GM12891 (cell line): Measurements from ENCODE around the gene MYH9.
A peak's percentile ranks its signal among the peaks of the same experiment; 100 is the strongest.

ENCODE experiments used
- DNase-seq: peaks from one replicate; pipeline ENCODE4 v3.0.0; 2011; ENCODE audit warnings: low spot score; ENCODE audit not compliant: insufficient read length
- FAIRE-seq: peaks from 2 replicates; lab custom pipeline; 2011; peaks lifted over from hg19 to GRCh38; lab: Jason Lieb, UNC
- PAX5 ChIP-seq: IDR thresholded peaks from 2 replicates; pipeline ENCODE4 v1.6.1; 2011; ENCODE audit warnings: low read length, moderate library complexity, mild to moderate bottlenecking; ENCODE audit not compliant: insufficient read depth, severe bottlenecking
- POLR2A ChIP-seq: IDR thresholded peaks from 2 replicates; pipeline ENCODE4 v1.6.1; 2011; ENCODE audit warnings: low read depth, low read length, control low read depth
- POLR2AphosphoS5 ChIP-seq: IDR thresholded peaks from 2 replicates; pipeline ENCODE4 v1.6.1; 2011; ENCODE audit warnings: low read depth, low read length, control low read depth
- POU2F2 ChIP-seq: IDR thresholded peaks from 2 replicates; pipeline ENCODE4 v1.6.1; 2011; ENCODE audit warnings: low read depth, mild to moderate bottlenecking, control low read depth, low read length, moderate library complexity
- SPI1 ChIP-seq: IDR thresholded peaks from 2 replicates; pipeline ENCODE4 v1.6.1; 2011; ENCODE audit warnings: low read depth, low read length, control low read depth
- TAF1 ChIP-seq: IDR thresholded peaks from 2 replicates; pipeline ENCODE4 v1.6.1; 2011; ENCODE audit warnings: low read depth, low read length, control low read depth

The MYH9 gene

DNA sequence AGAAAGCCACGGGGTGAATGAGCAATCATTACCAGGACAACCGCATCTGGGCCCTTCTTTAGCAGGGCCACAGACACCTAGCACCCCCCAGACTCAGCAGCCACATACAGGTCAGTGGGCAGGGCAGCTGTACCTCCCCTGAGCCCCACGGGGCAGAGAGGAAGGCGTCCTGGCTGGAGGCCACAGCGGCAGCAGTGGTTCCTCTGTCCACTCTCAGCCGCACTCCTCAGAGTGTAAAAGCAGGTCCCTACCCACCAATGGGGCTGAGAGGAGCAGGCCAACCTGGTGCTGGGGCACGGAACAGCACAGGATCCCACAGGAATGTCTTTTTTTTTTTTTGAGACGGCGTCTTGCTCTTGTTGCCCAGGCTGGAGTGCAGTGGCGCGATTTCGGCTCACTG is 69.3 kb downstream of the MYH9 start:
- DNase-seq (no peak), FAIRE-seq (no peak)
- TF ChIP-seq POLR2AphosphoS5 = no peak
- TF ChIP-seq PAX5 = no peak
- no peak for TF ChIP-seq SPI1
- no peak for TF ChIP-seq TAF1
- TF ChIP-seq POLR2A = no peak
- no peak for TF ChIP-seq POU2F2

DNA sequence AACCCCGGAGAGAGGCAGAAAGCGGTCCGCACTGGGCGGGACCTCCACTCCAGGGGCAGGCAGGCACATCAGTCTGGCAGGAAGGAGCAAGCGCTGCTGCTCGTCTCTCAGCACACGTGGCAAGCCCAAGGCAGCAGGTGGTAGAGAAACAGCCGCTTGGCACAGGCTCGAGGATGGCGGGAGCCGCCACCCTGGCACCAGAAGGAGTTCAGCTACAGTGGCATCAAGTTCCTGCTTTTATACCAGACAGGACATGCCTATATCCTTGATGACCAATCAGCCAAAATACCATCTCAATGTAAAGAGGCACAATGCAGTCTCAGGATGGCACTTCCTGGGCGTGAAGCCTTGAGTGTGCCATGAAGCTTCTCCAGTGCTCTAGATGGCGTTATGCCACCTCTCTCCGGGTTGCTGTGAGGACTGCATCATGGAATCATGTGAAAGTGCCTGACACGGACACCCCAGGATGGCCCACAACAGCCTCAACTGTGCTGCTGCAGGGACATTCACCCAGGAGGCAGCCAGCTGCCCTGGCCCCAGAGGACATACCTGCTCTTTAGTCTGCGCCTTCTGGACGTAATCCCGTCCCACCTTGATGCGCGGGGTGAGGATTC is 70.0 kb downstream of the MYH9 start:
- DNase-seq = no peak
- no peak for FAIRE-seq
- no peak for TF ChIP-seq POLR2AphosphoS5
- no peak for TF ChIP-seq TAF1
- TF ChIP-seq PAX5 = no peak
- TF ChIP-seq POLR2A = no peak
- TF ChIP-seq SPI1 = no peak

DNA sequence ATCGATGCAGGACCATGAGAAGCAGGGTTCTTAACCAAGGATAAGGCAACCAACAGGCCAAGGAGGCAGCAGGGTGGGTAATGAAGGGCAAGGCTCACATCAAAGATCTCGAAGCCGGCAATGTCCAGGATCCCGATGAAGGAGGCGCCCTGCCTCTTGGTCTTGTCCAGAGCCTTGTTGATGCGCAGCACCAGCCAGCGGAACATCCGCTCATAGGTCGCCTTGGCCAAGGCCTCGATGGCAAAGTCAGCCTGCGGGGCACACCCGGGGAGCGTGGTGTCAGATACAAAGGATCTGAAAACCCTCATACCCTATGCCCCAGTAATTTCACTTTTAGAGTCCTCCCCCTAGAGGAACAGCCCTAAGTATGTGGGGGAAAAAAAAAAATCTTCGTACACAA is 71.3 kb downstream of the MYH9 start:
- DNase-seq = no peak
- TF ChIP-seq TAF1 (no peak), SPI1 (no peak), POLR2A (no peak), POLR2AphosphoS5 (no peak), PAX5 (no peak)
- no peak for FAIRE-seq

GRCh38 chr22:36315325-36315724 is 72.4 kb downstream of the MYH9 start:
- DNase-seq (no peak), FAIRE-seq (peak; percentile 31)
- no peak for TF ChIP-seq POLR2A
- no peak for TF ChIP-seq TAF1
- no peak for TF ChIP-seq POLR2AphosphoS5
- TF ChIP-seq PAX5 = no peak
- TF ChIP-seq SPI1 = no peak
- TF ChIP-seq POU2F2 = no peak

DNA sequence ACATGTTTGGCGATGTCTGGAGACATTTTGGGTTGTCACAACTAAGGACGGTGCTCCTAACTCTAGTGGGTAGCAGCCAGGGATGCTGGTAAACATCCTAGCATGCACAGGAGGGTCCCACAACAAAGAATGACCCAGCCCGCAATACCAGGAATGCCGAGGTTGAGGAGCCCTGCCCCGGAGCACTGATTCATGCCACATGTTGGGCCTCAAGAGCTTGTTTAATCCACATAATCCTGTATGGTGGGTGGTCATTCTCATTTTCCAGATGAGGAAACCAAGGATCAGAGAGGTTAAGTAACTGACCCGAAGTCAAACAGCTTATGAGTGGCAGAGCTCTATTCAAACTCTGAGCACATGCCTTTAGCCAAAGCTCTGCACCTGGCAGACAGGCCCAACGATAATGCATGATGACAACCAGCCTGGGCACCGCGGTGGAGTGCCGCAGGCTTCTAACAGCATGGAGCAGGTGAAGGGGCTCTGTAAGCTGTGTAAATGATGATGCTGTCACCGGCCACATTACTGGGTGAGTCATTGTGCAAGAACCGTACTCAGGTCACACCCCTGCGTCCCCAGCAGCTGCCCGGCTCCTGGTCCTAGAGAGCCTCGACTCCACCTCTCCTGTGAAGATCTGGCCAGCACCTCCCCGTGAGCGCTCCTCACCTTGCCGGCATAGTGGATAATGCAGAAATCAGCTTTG is 76.2 kb downstream of the MYH9 start:
- no peak for DNase-seq
- no peak for FAIRE-seq
- TF ChIP-seq POLR2AphosphoS5 (no peak), POLR2A (no peak), SPI1 (no peak), TAF1 (no peak)

DNA sequence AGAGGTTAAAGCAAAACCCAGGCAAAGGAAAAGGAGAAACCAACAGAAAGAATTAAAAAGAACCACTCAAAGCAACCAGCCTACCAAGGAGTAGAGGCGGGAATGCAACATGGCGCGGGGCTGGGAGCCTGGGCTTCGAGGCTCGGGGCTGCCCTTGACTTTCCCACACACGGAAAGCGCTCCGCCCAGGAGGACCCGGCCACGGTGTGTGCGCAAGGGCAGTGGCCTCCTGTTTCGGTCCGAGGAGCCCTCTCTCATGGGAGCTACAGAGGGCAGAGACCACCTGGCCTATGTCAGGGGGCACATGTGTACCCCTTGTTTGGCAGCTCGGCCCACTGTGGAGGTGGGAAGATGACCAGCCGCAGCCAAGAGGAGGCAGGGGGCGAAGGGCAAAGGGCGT is 78.9 kb downstream of the MYH9 start:
- DNase-seq = no peak
- TF ChIP-seq SPI1 (no peak), POLR2AphosphoS5 (no peak), TAF1 (no peak), POU2F2 (no peak), PAX5 (no peak), POLR2A (no peak)
- FAIRE-seq = no peak

DNA sequence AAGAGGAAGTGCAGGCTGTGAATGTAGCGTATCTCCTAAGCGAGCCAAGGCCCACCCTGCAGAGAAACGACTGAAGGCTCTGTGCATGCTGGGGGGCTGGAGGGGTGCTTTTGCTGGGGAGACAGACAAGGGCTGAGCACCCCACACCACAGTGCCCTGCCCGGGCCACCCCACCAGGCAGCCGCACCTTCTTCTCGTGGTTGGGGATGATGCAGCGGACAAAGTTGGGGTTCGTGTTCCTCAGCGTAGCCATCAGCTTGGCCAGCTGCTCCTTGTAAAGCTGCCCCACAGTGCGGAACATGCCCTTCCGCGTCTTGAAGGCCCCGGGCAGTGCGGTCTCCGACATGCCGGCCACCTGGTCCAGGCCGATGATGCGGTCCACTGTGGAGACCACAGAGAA is 81.5 kb downstream of the MYH9 start:
- FAIRE-seq = no peak
- no peak for DNase-seq
- no peak for TF ChIP-seq TAF1
- TF ChIP-seq POLR2AphosphoS5 = no peak
- no peak for TF ChIP-seq SPI1
- TF ChIP-seq POU2F2 = no peak
- no peak for TF ChIP-seq PAX5
- no peak for TF ChIP-seq POLR2A

- DNase-seq (no peak), FAIRE-seq (no peak)
- no peak for TF ChIP-seq SPI1
- no peak for TF ChIP-seq TAF1
- TF ChIP-seq PAX5 = no peak
- no peak for TF ChIP-seq POLR2AphosphoS5
- no peak for TF ChIP-seq POU2F2
- TF ChIP-seq POLR2A = no peak
Measured at GRCh38 chr22:36305813-36306212, 82.0 kb downstream of the MYH9 start.

DNA sequence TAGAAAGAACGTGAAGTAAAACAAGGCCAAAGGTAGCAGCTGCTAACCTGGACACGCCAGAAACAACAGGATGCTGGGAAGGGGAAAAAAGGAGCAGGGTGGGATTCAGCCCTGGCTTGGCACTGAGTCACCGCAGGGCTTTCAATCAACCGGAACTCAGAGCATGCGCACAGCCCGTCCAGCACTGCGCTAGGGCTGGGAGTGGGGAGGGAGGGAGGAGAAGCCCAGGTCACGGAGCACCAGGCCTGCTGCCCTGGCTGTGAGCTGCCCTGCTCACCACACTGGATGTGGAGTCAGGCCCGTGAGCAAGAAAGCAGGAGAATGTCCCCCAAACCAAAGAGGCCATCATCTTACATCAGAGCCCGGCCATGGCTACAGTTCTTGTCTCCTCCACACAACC is 83.3 kb downstream of the MYH9 start:
- no peak for TF ChIP-seq TAF1
- no peak for TF ChIP-seq POLR2A
- TF ChIP-seq PAX5 = no peak
- no peak for TF ChIP-seq POU2F2
- no peak; the same call in 1 of the 2 replicates for TF ChIP-seq POLR2AphosphoS5
- no peak for TF ChIP-seq SPI1
- FAIRE-seq = no peak
- DNase-seq = no peak

GRCh38 chr22:36303874-36304273 is 83.9 kb downstream of the MYH9 start:
- FAIRE-seq = no peak
- TF ChIP-seq POU2F2 = no peak
- TF ChIP-seq POLR2A = no peak
- no peak for TF ChIP-seq TAF1
- no peak for TF ChIP-seq PAX5
- TF ChIP-seq SPI1 = no peak
- TF ChIP-seq POLR2AphosphoS5 = no peak
- no peak for DNase-seq
